AG09319 (cell line): ENCODE data around the gene ZNF837.
A peak's percentile ranks its signal among the peaks of the same experiment; 100 is the strongest.

ENCODE experiments used
- DNase-seq: peaks from one replicate; pipeline ENCODE4 v3.0.0-alpha.2; 2010; ENCODE audit warnings: low read depth; ENCODE audit errors: extremely low read depth
- TF ChIP-seq, protein P1 (sequence below): IDR thresholded peaks from 2 replicates; pipeline ENCODE4 v1.5.1; 2011; ENCODE audit warnings: low read depth, mild to moderate bottlenecking, inconsistent platforms, low read length, moderate library complexity

Gene ZNF837

DNA sequence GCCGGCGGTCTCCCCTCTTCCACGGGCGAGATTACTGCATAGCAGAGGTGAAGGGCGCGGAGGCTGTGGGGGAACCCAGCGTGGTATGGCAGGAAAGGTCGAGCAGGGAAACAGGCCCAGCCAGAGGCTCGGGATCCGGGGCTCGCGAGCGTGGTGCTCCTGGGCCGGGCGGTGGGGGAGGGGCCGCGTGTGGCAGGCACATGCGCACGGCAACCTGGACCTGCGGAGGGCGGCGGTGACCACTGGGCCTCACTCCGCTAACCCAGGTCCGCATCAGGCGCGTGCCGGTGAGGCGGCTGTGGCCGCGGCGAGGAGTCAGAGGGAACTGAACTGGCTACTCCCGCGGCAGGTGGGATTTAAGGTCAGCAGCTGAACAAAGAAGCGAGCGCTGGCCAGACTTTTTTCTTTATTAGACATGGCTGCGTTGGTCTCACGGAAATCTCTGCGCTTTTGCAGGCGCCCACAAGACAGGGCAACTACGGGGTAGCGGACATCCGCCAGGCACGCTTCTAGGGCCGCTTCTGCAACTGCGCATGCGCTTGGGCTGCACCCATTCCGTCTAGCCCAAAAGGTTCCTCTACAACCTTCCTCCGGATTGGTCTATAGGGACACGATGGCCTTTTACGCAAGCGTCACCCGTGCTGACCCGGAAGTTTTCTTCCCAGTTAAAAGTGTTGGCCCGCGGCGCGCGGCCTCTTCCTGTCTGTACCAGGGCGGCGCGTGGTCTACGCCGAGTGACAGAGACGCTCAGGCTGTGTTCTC is 5.9 kb upstream of the ZNF837 start, which contains the start of gene RPS5:
Gene RPS5 (plus strand): TSS at position 694 of the 762 bp plus-strand sequence. CDS start 869 bp downstream, outside the sequence.
- TF ChIP-seq, protein P1, sequence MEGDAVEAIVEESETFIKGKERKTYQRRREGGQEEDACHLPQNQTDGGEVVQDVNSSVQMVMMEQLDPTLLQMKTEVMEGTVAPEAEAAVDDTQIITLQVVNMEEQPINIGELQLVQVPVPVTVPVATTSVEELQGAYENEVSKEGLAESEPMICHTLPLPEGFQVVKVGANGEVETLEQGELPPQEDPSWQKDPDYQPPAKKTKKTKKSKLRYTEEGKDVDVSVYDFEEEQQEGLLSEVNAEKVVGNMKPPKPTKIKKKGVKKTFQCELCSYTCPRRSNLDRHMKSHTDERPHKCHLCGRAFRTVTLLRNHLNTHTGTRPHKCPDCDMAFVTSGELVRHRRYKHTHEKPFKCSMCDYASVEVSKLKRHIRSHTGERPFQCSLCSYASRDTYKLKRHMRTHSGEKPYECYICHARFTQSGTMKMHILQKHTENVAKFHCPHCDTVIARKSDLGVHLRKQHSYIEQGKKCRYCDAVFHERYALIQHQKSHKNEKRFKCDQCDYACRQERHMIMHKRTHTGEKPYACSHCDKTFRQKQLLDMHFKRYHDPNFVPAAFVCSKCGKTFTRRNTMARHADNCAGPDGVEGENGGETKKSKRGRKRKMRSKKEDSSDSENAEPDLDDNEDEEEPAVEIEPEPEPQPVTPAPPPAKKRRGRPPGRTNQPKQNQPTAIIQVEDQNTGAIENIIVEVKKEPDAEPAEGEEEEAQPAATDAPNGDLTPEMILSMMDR = no peak

DNA sequence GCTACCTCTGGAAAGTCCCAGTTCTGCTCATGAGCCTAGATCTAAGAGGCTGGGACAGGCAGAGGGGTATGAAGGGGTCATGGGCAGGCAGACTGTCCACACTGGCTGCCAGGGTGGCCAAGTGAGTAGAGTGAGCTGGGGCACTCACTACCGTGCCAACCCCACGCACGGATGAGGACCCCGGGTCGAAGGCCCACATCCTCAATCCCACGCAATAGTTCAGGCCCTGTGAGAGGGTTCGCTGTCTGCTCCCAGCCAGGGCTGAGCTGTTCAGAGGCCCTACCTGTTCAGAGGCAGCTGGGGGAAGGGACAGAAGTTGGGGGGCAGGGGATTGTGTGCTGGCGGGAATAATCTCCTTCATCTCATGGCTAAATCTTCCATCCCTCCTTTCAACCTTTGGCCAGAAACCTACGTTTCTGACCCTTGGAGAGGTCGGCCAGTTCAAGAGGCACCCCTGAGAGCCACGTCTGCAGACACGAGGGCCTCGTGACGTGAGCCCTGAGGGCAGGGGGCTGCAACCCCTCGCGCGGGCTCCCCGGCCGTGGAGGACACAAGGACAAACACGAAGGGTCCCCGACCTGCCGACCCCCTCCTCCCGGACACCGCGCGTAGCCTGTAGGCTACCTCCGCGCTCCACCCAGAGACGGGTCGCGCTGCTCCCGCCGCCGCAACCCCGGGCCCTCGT is 5.2 kb upstream of the ZNF837 start:
- TF ChIP-seq, protein P1 = no peak
- DNase-seq = no peak

More for the DNA sequence above, 5.9 kb upstream of the ZNF837 start, which contains the start of gene RPS5:
- DNase-seq = peak; percentile 98

DNA sequence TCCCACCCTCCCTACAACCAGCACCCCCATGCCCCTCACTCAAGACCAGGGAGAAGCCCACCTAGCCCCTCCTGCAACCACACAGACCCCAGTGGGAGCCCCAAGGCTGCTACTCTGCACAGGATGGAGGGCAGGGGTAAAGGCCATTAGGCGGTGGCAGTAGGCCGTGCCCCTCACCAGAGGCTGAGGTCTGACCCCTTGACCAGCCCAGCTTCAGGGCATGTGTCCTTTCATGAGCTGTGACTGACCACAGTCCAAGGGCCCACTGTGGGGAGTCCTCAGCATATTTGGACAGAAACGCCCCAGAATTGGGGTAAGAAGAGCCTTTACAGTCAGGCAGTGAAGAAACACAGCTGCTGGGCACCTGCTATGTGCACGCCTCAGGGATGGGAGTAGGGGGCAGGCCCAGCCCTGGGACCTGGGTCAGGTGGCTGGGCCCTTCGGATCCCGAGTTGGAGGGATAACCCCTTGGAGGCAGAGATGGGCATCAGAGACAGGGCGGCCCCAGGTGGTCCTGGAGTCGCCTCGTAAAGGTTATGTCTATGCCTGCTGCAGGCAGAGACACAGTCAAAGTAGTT is 4.6 kb upstream of the ZNF837 start:
- no peak for DNase-seq
- TF ChIP-seq, protein P1 = no peak

DNA sequence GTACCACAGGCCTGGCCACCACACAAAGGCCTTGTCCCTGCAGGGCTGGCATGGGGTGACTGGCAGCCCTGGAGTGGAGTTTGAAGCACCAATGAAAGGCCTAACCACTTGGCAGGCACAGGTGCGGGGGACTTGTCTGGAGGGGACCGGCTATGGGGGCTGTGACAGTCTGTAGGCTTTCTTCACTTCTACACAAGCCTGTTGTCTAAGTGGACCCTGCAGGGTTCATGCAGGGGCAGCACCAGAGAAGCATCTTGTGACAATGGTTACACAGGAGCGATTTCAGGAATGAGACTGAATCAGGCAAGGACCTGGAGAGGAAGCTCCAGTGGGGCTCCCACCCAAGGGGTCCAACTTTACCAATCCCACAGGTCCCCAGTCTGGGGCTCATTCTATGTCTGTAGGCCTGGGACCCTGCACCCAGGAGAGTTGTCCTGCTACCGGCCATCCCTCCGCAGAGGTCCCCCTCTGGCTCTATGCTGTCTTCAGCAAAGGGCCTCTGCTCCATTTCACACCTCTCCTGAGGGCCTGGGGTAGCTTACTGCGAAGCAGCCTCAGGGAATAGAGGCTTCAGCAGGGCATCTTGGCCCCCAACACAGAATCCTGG is 2.3 kb upstream of the ZNF837 start:
- no peak for DNase-seq
- TF ChIP-seq, protein P1 = no peak

DNA sequence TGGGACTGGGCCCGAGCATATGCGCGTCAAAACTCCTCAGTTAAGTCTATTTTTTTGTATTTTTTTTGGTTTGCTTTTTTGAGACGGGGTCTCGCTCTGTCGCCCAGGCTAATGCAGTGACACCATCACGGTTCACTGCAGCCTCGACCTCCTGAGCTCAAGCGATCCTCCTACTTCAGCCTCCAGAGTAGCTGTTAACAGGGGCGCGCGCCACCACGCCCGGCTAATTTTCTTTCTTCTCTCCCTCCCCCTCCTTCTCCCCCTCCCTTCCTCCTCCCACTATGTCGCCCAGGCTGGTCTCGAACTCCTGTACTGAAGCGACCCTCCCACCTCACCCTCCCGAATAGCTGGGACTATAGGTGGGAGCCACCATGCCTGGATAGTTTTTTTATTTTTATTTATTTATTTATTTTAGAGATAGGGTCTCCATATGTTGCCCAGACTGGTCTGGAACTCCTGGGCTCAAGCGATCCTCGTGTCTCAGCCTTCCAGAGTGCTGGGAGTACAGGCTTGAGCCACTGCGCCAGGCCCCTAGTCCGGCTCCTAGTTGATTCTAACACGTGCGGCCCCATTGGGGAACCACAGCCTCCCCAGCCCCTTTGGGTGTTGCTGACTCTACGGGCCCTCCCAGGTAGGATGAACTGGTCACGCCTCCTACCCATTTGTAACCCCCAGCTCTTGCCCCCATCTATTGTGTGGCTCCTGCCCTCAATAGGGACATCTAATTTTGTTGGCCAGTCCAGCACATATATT is 806 bp upstream of the ZNF837 start:
- TF ChIP-seq, protein P1 = no peak
- DNase-seq = no peak

DNA sequence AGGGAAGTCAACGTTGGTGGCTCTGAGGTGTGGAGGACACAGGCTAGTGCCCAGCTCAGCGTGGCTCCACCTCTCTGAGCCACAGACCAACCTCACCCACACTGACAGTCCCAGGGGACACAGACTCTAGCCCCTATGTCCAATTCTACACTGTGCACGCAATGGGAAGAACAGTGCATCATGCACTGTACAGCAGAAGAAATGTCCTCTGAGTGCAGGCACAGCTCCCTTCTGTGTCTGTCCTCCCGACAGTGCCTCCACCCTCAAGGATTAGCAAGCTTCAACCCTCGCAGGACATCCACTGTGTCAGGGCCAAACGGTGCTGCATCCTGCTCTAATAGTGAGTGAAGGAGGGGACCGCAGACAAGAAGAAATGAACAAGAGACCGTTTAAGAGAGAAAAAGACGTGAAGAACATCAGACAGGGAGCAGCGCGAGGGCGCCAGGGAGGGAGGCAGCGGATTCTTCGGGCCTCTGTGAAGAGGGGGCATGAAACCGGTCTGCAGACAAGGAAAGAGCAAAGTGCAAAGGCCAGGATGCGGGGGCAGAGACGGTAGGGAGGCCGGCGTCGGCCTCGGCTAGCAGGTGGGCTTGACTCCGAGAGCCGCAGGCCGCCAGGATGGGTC is 681 bp downstream of the ZNF837 start:
- no peak for DNase-seq
- TF ChIP-seq, protein P1 = no peak
